Gastroesophageal sphincter (tissue), 3 donors: ENCODE results near the gene CARS2.

Experiments
- CTCF ChIP-seq, 4 experiments: fragments of 200-600 bp in 2 of 4; fragments of 450-650 bp in 2 of 4; sonication (generic) in 1 of 4; IDR thresholded peaks; one replicate each; pipeline ENCODE4 v1.5.1; 2017 to 2019; ENCODE audit warnings: antibody characterized with exemption in 4 of 4, mild to moderate bottlenecking in 2 of 4, moderate library complexity in 2 of 4
- EP300 ChIP-seq: sonication (generic); formaldehyde crosslinking; IDR thresholded peaks from one replicate; pipeline ENCODE4 v1.6.1; 2017; ENCODE audit warnings: antibody characterized with exemption, mild to moderate bottlenecking
- POLR2A ChIP-seq, 2 donors: fragments of 450-650 bp; IDR thresholded peaks; one replicate each; pipeline ENCODE4 v1.6.1; 2017; ENCODE audit warnings: antibody characterized with exemption in 2 of 2, mild to moderate bottlenecking in 2 of 2, moderate library complexity in 1 of 2
- POLR2AphosphoS5 ChIP-seq: sonication (generic); formaldehyde crosslinking; IDR thresholded peaks from one replicate; pipeline ENCODE4 v1.6.1; 2017; ENCODE audit warnings: antibody characterized with exemption

- TF ChIP-seq CTCF (IDR thresholded peaks at IDR 0.05), result no peak
- TF ChIP-seq EP300, result no peak
- TF ChIP-seq POLR2A (IDR thresholded peaks at IDR 0.05), result no peak
- no peak for TF ChIP-seq POLR2AphosphoS5
Measured at GRCh38 chr13:110687736-110688135, 18.2 kb downstream of the CARS2 start.
